GM23338 (cell line): ENCODE measurements around the gene HOXA5. TPM values are rescaled to one million over a fixed set of nuclear protein-coding genes. Genes with fewer than 3 reads are reported as not detected.
A peak's percentile ranks its signal among the peaks of the same experiment; 100 is the strongest.

ENCODE experiments used
- ATAC-seq: fragments of 200-7000 bp; cut with Tn5 transposase; 3 replicates; pipeline ENCODE4 v1.9.1; 2020
- DNase-seq: peaks from one replicate; pipeline ENCODE4 v3.0.0-alpha.2; 2015; ENCODE audit warnings: low spot score
- H2AFZ ChIP-seq: fragments of 200-600 bp; sonication (generic); 2 replicates; pipeline ENCODE4 v1.8.0; 2016; ENCODE audit warnings: antibody characterized with exemption, mild to moderate bottlenecking, moderate library complexity
- H3F3A ChIP-seq: fragments of 200-600 bp; sonication (generic); replicated peaks from 2 replicates; pipeline ENCODE4 v1.8.0; 2017; ENCODE audit warnings: antibody characterized with exemption, mixed run types, low read depth
- H3K27ac ChIP-seq: fragments of 200-600 bp; sonication (generic); 2 replicates; pipeline ENCODE4 v1.6.1; 2016; ENCODE audit warnings: low read depth
- H3K27me3 ChIP-seq: fragments of 200-600 bp; sonication (generic); 2 replicates; pipeline ENCODE4 v1.8.0; 2016; ENCODE audit warnings: mild to moderate bottlenecking, mixed run types, moderate library complexity; ENCODE audit not compliant: insufficient read depth
- H3K36me3 ChIP-seq: fragments of 200-600 bp; sonication (generic); 2 replicates; pipeline ENCODE4 v1.8.0; 2016; ENCODE audit warnings: mild to moderate bottlenecking; ENCODE audit not compliant: insufficient read depth
- H3K4me1 ChIP-seq: fragments of 200-600 bp; sonication (generic); 2 replicates; pipeline ENCODE4 v1.8.0; 2016; ENCODE audit warnings: mild to moderate bottlenecking, moderate library complexity; ENCODE audit not compliant: insufficient read depth
- H3K4me2 ChIP-seq: fragments of 200-600 bp; sonication (generic); 2 replicates; pipeline ENCODE4 v1.7.1; 2017; ENCODE audit warnings: mixed run types
- H3K4me3 ChIP-seq: fragments of 200-600 bp; sonication (generic); 2 replicates; pipeline ENCODE4 v1.6.1; 2016; ENCODE audit warnings: mixed run types
- H3K79me2 ChIP-seq: fragments of 200-600 bp; sonication (generic); replicated peaks from 2 replicates; pipeline ENCODE4 v1.8.0; 2017; ENCODE audit warnings: mild to moderate bottlenecking; ENCODE audit not compliant: insufficient read depth
- H3K9me2 ChIP-seq: fragments of 200-600 bp; sonication (generic); 2 replicates; pipeline ENCODE4 v1.8.0; 2017; ENCODE audit not compliant: insufficient read depth
- H4K20me1 ChIP-seq: fragments of 200-600 bp; sonication (generic); replicated peaks from 2 replicates; pipeline ENCODE4 v1.8.0; 2017; ENCODE audit warnings: mild to moderate bottlenecking; ENCODE audit not compliant: insufficient read depth
- H3K27ac Mint-ChIP-seq: 2 replicates; pipeline ENCODE4 v1.8.0; 2020; ENCODE audit warnings: inconsistent platforms, mild to moderate bottlenecking, moderate library complexity, mixed read lengths
- H3K27me3 Mint-ChIP-seq: 3 replicates; pipeline ENCODE4 v1.8.0; 2022; ENCODE audit warnings: low read depth, mild to moderate bottlenecking, moderate library complexity, mixed read lengths, inconsistent platforms; ENCODE audit not compliant: insufficient read depth, poor library complexity
- H3K36me3 Mint-ChIP-seq: 3 replicates; pipeline ENCODE4 v1.8.0; 2021; ENCODE audit warnings: low read depth, mild to moderate bottlenecking, inconsistent platforms, moderate library complexity, mixed read lengths
- H3K4me1 Mint-ChIP-seq: 3 replicates; pipeline ENCODE4 v1.8.0; 2020; ENCODE audit warnings: mild to moderate bottlenecking, inconsistent platforms, mixed read lengths
- H3K4me3 Mint-ChIP-seq: 3 replicates; pipeline ENCODE4 v1.8.0; 2021; ENCODE audit warnings: moderate library complexity, mild to moderate bottlenecking, inconsistent platforms, mixed read lengths
- H3K9me3 Mint-ChIP-seq: 3 replicates; pipeline ENCODE4 v1.8.0; 2020; ENCODE audit warnings: moderate library complexity, mild to moderate bottlenecking, inconsistent platforms, mixed read lengths
- ETS1 ChIP-seq: IDR thresholded peaks from 2 replicates; pipeline ENCODE4 v1.6.1; 2016; ENCODE audit warnings: antibody characterized with exemption
- EZH2 ChIP-seq: fragments of 200-600 bp; sonication (generic); IDR thresholded peaks from one replicate; pipeline ENCODE4 v1.8.0; 2017; ENCODE audit warnings: antibody characterized with exemption, mild to moderate bottlenecking, low read depth; ENCODE audit not compliant: unreplicated experiment
- EZH2phosphoT487 ChIP-seq: fragments of 200-600 bp; sonication (generic); IDR thresholded peaks from one replicate; pipeline ENCODE4 v1.8.1; 2018; ENCODE audit warnings: antibody characterized with exemption; ENCODE audit not compliant: unreplicated experiment
- JUNB ChIP-seq: IDR thresholded peaks from one replicate; pipeline ENCODE4 v1.6.1; 2016; ENCODE audit warnings: antibody characterized with exemption; ENCODE audit not compliant: unreplicated experiment
- NANOG ChIP-seq: IDR thresholded peaks from 2 replicates; pipeline ENCODE4 v1.6.1; 2016; ENCODE audit warnings: antibody characterized with exemption, borderline replicate concordance
- POLR2AphosphoS5 ChIP-seq: IDR thresholded peaks from 2 replicates; pipeline ENCODE4 v1.6.1; 2016; ENCODE audit warnings: antibody characterized with exemption, low read depth
- REST ChIP-seq: IDR thresholded peaks from one replicate; pipeline ENCODE4 v1.6.1; 2018; ENCODE audit warnings: antibody characterized with exemption; ENCODE audit not compliant: unreplicated experiment
- ZNF331 ChIP-seq: fragments of 250-450 bp; sonication (Bioruptor Pico); IDR thresholded peaks from 2 replicates; pipeline ENCODE4 v1.5.0; 2020; ENCODE audit warnings: low read depth, mild to moderate bottlenecking, moderate library complexity
- ZNF462 ChIP-seq: fragments of 250-450 bp; sonication (Bioruptor Pico); IDR thresholded peaks from 2 replicates; pipeline ENCODE4 v1.5.0; 2020; ENCODE audit warnings: mild to moderate bottlenecking, moderate library complexity
- polyA plus RNA-seq: library from polyadenylated mRNA; unstranded; fragments of >200 nt; fragmentation: Nextera tagmentation; extraction: Ambion mirVana; gene quantifications from 2 replicates; pipeline ENCODE4 v1.2.1, GENCODE V29; 2016
- total RNA-seq: library from RNA; depleted of rRNA; stranded (reverse); fragments of >200 nt; shearing (Covaris generic); gene quantifications from 2 replicates; pipeline ENCODE4 v1.2.3, GENCODE V29; 2014
- TF ChIP-seq, protein P1 (sequence below), 2 experiments: fragments of 200-600 bp in 1 of 2; sonication (generic) in 1 of 2; conservative IDR thresholded peaks; 2 replicates each; pipeline versions ENCODE4 v1.5.1 to v1.6.1; 2016 to 2017; ENCODE audit warnings: antibody characterized with exemption in 2 of 2, low read depth in 2 of 2, mild to moderate bottlenecking in 2 of 2, moderate library complexity in 1 of 2

Gene HOXA5
- total and polyA plus RNA-seq, 2 experiments from 2014 or later: not detected

DNA sequence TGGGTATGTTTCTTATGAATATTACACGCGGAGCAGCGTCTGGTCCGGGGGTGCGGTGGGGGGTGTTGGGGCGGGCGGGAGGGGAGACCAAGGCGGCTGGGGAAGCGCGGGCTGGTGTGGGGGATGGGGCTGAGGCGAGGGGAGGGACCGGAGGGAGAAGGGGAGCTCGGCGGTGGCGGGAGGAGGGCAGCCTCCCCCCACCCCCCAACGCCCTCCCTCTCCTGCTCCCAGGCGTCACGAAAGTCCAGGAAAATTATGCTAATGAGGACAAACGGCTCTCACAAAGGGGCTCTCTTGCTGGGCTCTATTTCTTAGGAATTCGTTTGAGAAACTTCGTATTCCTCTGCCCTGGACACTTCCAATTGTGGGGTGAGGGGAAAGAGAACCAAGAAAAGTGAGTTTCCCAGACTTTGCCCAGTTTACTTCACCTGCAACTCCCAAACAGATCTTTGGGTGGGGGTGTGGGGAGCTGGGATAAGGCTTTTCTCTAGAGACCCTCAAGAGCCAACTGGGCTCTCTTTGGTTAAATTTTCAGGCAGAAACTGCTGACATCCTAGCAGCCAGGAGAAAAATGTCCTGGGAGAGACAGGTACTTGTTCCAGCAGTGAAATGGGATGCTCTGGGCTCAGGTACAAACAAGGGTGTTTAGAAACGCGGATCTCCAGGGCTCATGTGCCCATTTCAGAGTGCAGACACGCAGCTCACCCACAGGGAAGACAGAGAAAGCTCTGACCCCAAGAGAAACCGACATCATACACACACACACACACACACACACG lies 29.3 kb downstream of the HOXA5 start:
- DNase-seq (peak; percentile 41), ATAC-seq (no peak; the same call in 2 of the 3 replicates)
- Histone ChIP-seq H3K79me2 (no peaks in the 10 kb centered on the region), H4K20me1 (peaks cover 66% of the 10 kb centered on the region), H3K27ac (no peak overlapping the region), H3K4me3 (peak overlapping the region; percentile 34; the same call in 1 of the 2 replicates), H3K36me3 (no peaks in the 10 kb centered on the region), H3K9me2 (no peaks in the 10 kb centered on the region), H2AFZ (no peak overlapping the region), H3K27me3 (peaks cover 97% of the 10 kb centered on the region), H3K4me2 (peak overlapping the region; percentile 48; the same call in 1 of the 2 replicates), H3K4me1 (peaks cover 31% of the 10 kb centered on the region), H3F3A (peaks cover 49% of the 10 kb centered on the region)
- TF ChIP-seq POLR2AphosphoS5: no peak
- no peak for TF ChIP-seq NANOG
- TF ChIP-seq ZNF331: no peak
- no peak for TF ChIP-seq ETS1
- peak; percentile 99 for TF ChIP-seq EZH2
- TF ChIP-seq ZNF462 (CRISPR knock-in tag): no peak
- no peak for TF ChIP-seq REST
- TF ChIP-seq JUNB: no peak
- TF ChIP-seq EZH2phosphoT487: peak; percentile 91
- TF ChIP-seq, protein P1, sequence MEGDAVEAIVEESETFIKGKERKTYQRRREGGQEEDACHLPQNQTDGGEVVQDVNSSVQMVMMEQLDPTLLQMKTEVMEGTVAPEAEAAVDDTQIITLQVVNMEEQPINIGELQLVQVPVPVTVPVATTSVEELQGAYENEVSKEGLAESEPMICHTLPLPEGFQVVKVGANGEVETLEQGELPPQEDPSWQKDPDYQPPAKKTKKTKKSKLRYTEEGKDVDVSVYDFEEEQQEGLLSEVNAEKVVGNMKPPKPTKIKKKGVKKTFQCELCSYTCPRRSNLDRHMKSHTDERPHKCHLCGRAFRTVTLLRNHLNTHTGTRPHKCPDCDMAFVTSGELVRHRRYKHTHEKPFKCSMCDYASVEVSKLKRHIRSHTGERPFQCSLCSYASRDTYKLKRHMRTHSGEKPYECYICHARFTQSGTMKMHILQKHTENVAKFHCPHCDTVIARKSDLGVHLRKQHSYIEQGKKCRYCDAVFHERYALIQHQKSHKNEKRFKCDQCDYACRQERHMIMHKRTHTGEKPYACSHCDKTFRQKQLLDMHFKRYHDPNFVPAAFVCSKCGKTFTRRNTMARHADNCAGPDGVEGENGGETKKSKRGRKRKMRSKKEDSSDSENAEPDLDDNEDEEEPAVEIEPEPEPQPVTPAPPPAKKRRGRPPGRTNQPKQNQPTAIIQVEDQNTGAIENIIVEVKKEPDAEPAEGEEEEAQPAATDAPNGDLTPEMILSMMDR (conservative IDR thresholded peaks at IDR 0.05; ENCODE audit: low read depth in 2 of 2): no peak
- H3K27me3 Mint-ChIP-seq: peaks cover 95% of the 10 kb centered on the region
- peaks cover 12% of the 10 kb centered on the region; the same call in 2 of the 3 replicates for H3K9me3 Mint-ChIP-seq
- H3K4me1 Mint-ChIP-seq: peaks cover 13% of the 10 kb centered on the region
- H3K36me3 Mint-ChIP-seq: no peaks in the 10 kb centered on the region
- peak overlapping the region; percentile 37; the same call in 1 of the 3 replicates for H3K4me3 Mint-ChIP-seq
- H3K27ac Mint-ChIP-seq: no peak overlapping the region
